Measurements from ENCODE around the gene CTNNAL1. TPM values are rescaled to one million over a fixed set of nuclear protein-coding genes. Genes with fewer than 3 reads are reported as not detected.
"Not testable (repeated sequence)": the region's sequence is repeated elsewhere in the genome, so short reads cannot be mapped to it uniquely, and the experiment has no call there.

CTNNAL1 gene
- polyA plus RNA-seq, 2 donors: 13.5 to 15.0 TPM

GRCh38 chr9:108972626-108973209 is 40.6 kb downstream of the CTNNAL1 start:
- Histone ChIP-seq H3K4me1 (ENCODE audit: control insufficient read depth in 2 of 2, insufficient read depth in 2 of 2, low read length in 1 of 2) (no peaks in the 10 kb centered on the region), H3K9me3 (ENCODE audit: control insufficient read depth in 2 of 2, insufficient read depth in 1 of 2, low read depth in 1 of 2, low read length in 1 of 2) (no peaks in the 10 kb centered on the region), H3K27me3 (ENCODE audit: control insufficient read depth in 1 of 2, insufficient read depth in 2 of 2, low read length in 2 of 2) (no peaks in the 10 kb centered on the region), H3K36me3 (ENCODE audit: control insufficient read depth in 2 of 2, insufficient read depth in 2 of 2, low read length in 1 of 2) (no peaks in the 10 kb centered on the region), H3K27ac (ENCODE audit: low read depth in 2 of 2, low read length in 1 of 2) (no peak overlapping the region), H3K4me3 (ENCODE audit: low read depth in 1 of 2, low read length in 2 of 2) (no peak overlapping the region)
- 62 to 64% methylated on average over 2 of the region's 2 CpGs for WGBS, 2 donors

GRCh38 chr9:108972186-108972585 is 41.1 kb downstream of the CTNNAL1 start:
- H3K9me3 ChIP-seq (ENCODE audit: control insufficient read depth in 2 of 2, insufficient read depth in 1 of 2, low read depth in 1 of 2, low read length in 1 of 2): no peaks in the 10 kb centered on the region
- no peaks in the 10 kb centered on the region for H3K4me1 ChIP-seq (ENCODE audit: control insufficient read depth in 2 of 2, insufficient read depth in 2 of 2, low read length in 1 of 2)
- no peak overlapping the region for H3K27ac ChIP-seq (ENCODE audit: low read depth in 2 of 2, low read length in 1 of 2)
- no peaks in the 10 kb centered on the region for H3K36me3 ChIP-seq (ENCODE audit: control insufficient read depth in 2 of 2, insufficient read depth in 2 of 2, low read length in 1 of 2)
- no peaks in the 10 kb centered on the region for H3K27me3 ChIP-seq (ENCODE audit: control insufficient read depth in 1 of 2, insufficient read depth in 2 of 2, low read length in 2 of 2)
- 77 to 86% methylated on average over 3 of the region's 3 CpGs for WGBS, 2 donors
- no peak overlapping the region for H3K4me3 ChIP-seq (ENCODE audit: low read depth in 1 of 2, low read length in 2 of 2)

GRCh38 chr9:108971392-108971791 is 41.9 kb downstream of the CTNNAL1 start:
- WGBS, 2 donors: 95 to 100% methylated on average over 2 of the region's 2 CpGs
- H3K4me1 ChIP-seq (ENCODE audit: control insufficient read depth in 2 of 2, insufficient read depth in 2 of 2, low read length in 1 of 2); H3K27me3 ChIP-seq (ENCODE audit: control insufficient read depth in 1 of 2, insufficient read depth in 2 of 2, low read length in 2 of 2): not testable (repeated sequence)

GRCh38 chr9:108967916-108968315 is 45.4 kb downstream of the CTNNAL1 start:
- no peaks in the 10 kb centered on the region for H3K36me3 ChIP-seq (ENCODE audit: control insufficient read depth in 2 of 2, insufficient read depth in 2 of 2, low read length in 1 of 2)
- no peaks in the 10 kb centered on the region for H3K27me3 ChIP-seq (ENCODE audit: control insufficient read depth in 1 of 2, insufficient read depth in 2 of 2, low read length in 2 of 2)

More at GRCh38 chr9:108971392-108971791, 41.9 kb downstream of the CTNNAL1 start:
- not testable (repeated sequence) for H3K4me3 ChIP-seq (ENCODE audit: low read depth in 1 of 2, low read length in 2 of 2); H3K36me3 ChIP-seq (ENCODE audit: control insufficient read depth in 2 of 2, insufficient read depth in 2 of 2, low read length in 1 of 2); H3K27ac ChIP-seq (ENCODE audit: low read depth in 2 of 2, low read length in 1 of 2); H3K9me3 ChIP-seq (ENCODE audit: control insufficient read depth in 2 of 2, insufficient read depth in 1 of 2, low read depth in 1 of 2, low read length in 1 of 2)

GRCh38 chr9:108963459-108964143 is 49.7 kb downstream of the CTNNAL1 start:
- Histone ChIP-seq H3K27ac (ENCODE audit: low read depth in 2 of 2, low read length in 1 of 2) (no peak overlapping the region), H3K27me3 (ENCODE audit: control insufficient read depth in 1 of 2, insufficient read depth in 2 of 2, low read length in 2 of 2) (no peaks in the 10 kb centered on the region), H3K4me1 (ENCODE audit: control insufficient read depth in 2 of 2, insufficient read depth in 2 of 2, low read length in 1 of 2) (no peaks in the 10 kb centered on the region), H3K9me3 (ENCODE audit: control insufficient read depth in 2 of 2, insufficient read depth in 1 of 2, low read depth in 1 of 2, low read length in 1 of 2) (no peaks in the 10 kb centered on the region), H3K36me3 (ENCODE audit: control insufficient read depth in 2 of 2, insufficient read depth in 2 of 2, low read length in 1 of 2) (no peaks in the 10 kb centered on the region), H3K4me3 (ENCODE audit: low read depth in 1 of 2, low read length in 2 of 2) (no peak overlapping the region)
- 74 to 78% methylated on average over 4 of the region's 4 CpGs for WGBS, 2 donors

More at GRCh38 chr9:108967916-108968315, 45.4 kb downstream of the CTNNAL1 start:
- Histone ChIP-seq H3K27ac (ENCODE audit: low read depth in 2 of 2, low read length in 1 of 2) (no peak overlapping the region), H3K4me3 (ENCODE audit: low read depth in 1 of 2, low read length in 2 of 2) (no peak overlapping the region), H3K4me1 (ENCODE audit: control insufficient read depth in 2 of 2, insufficient read depth in 2 of 2, low read length in 1 of 2) (no peaks in the 10 kb centered on the region), H3K9me3 (ENCODE audit: control insufficient read depth in 2 of 2, insufficient read depth in 1 of 2, low read depth in 1 of 2, low read length in 1 of 2) (no peaks in the 10 kb centered on the region)

GRCh38 chr9:108961151-108961550 is 52.1 kb downstream of the CTNNAL1 start:
- no peaks in the 10 kb centered on the region for H3K27me3 ChIP-seq (ENCODE audit: control insufficient read depth in 1 of 2, insufficient read depth in 2 of 2, low read length in 2 of 2)
- H3K9me3 ChIP-seq (ENCODE audit: control insufficient read depth in 2 of 2, insufficient read depth in 1 of 2, low read depth in 1 of 2, low read length in 1 of 2): no peaks in the 10 kb centered on the region
- no peak overlapping the region for H3K4me3 ChIP-seq (ENCODE audit: low read depth in 1 of 2, low read length in 2 of 2)
- no peak overlapping the region for H3K27ac ChIP-seq (ENCODE audit: low read depth in 2 of 2, low read length in 1 of 2)
- no peaks in the 10 kb centered on the region for H3K36me3 ChIP-seq (ENCODE audit: control insufficient read depth in 2 of 2, insufficient read depth in 2 of 2, low read length in 1 of 2)
- 92 to 94% methylated on average over 2 of the region's 2 CpGs for WGBS, 2 donors
- no peaks in the 10 kb centered on the region for H3K4me1 ChIP-seq (ENCODE audit: control insufficient read depth in 2 of 2, insufficient read depth in 2 of 2, low read length in 1 of 2)

- Histone ChIP-seq H3K4me1 (ENCODE audit: control insufficient read depth in 2 of 2, insufficient read depth in 2 of 2, low read length in 1 of 2) (no peaks in the 10 kb centered on the region), H3K27ac (ENCODE audit: low read depth in 2 of 2, low read length in 1 of 2) (no peak overlapping the region), H3K36me3 (ENCODE audit: control insufficient read depth in 2 of 2, insufficient read depth in 2 of 2, low read length in 1 of 2) (no peaks in the 10 kb centered on the region), H3K4me3 (ENCODE audit: low read depth in 1 of 2, low read length in 2 of 2) (no peak overlapping the region), H3K9me3 (ENCODE audit: control insufficient read depth in 2 of 2, insufficient read depth in 1 of 2, low read depth in 1 of 2, low read length in 1 of 2) (no peaks in the 10 kb centered on the region), H3K27me3 (ENCODE audit: control insufficient read depth in 1 of 2, insufficient read depth in 2 of 2, low read length in 2 of 2) (no peaks in the 10 kb centered on the region)
- 68 to 69% methylated on average over 6 of the region's 6 CpGs for WGBS, 2 donors
Measured at GRCh38 chr9:108960331-108960730, 53.0 kb downstream of the CTNNAL1 start.

- no peaks in the 10 kb centered on the region for H3K27me3 ChIP-seq (ENCODE audit: control insufficient read depth in 1 of 2, insufficient read depth in 2 of 2, low read length in 2 of 2)
- no peaks in the 10 kb centered on the region for H3K36me3 ChIP-seq (ENCODE audit: control insufficient read depth in 2 of 2, insufficient read depth in 2 of 2, low read length in 1 of 2)
- H3K27ac ChIP-seq (ENCODE audit: low read depth in 2 of 2, low read length in 1 of 2): no peak overlapping the region
- no peaks in the 10 kb centered on the region for H3K4me1 ChIP-seq (ENCODE audit: control insufficient read depth in 2 of 2, insufficient read depth in 2 of 2, low read length in 1 of 2)
- H3K9me3 ChIP-seq (ENCODE audit: control insufficient read depth in 2 of 2, insufficient read depth in 1 of 2, low read depth in 1 of 2, low read length in 1 of 2): no peaks in the 10 kb centered on the region
- H3K4me3 ChIP-seq (ENCODE audit: low read depth in 1 of 2, low read length in 2 of 2): no peak overlapping the region
Measured at GRCh38 chr9:108956631-108957026, 56.7 kb downstream of the CTNNAL1 start.

- WGBS, 2 donors: 86 to 91% methylated on average over 4 of the region's 4 CpGs
- no peaks in the 10 kb centered on the region for H3K27me3 ChIP-seq (ENCODE audit: control insufficient read depth in 1 of 2, insufficient read depth in 2 of 2, low read length in 2 of 2)
- no peak overlapping the region for H3K4me3 ChIP-seq (ENCODE audit: low read depth in 1 of 2, low read length in 2 of 2)
- H3K4me1 ChIP-seq (ENCODE audit: control insufficient read depth in 2 of 2, insufficient read depth in 2 of 2, low read length in 1 of 2): no peaks in the 10 kb centered on the region
- no peak overlapping the region for H3K27ac ChIP-seq (ENCODE audit: low read depth in 2 of 2, low read length in 1 of 2)
- no peaks in the 10 kb centered on the region for H3K9me3 ChIP-seq (ENCODE audit: control insufficient read depth in 2 of 2, insufficient read depth in 1 of 2, low read depth in 1 of 2, low read length in 1 of 2)
- no peaks in the 10 kb centered on the region for H3K36me3 ChIP-seq (ENCODE audit: control insufficient read depth in 2 of 2, insufficient read depth in 2 of 2, low read length in 1 of 2)
Measured at GRCh38 chr9:108956022-108956630, 57.2 kb downstream of the CTNNAL1 start.

All from esophagus (tissue), 2 donors.